ENCODE results near the gene OCSTAMP. TPM values are rescaled to one million over a fixed set of nuclear protein-coding genes. Genes with fewer than 3 reads are reported as not detected.

Gene OCSTAMP
- total and polyA plus RNA-seq, 2 donors (not counting 3 experiments of a cell fraction or from before 2014, with no cell fraction given), result not detected

DNA sequence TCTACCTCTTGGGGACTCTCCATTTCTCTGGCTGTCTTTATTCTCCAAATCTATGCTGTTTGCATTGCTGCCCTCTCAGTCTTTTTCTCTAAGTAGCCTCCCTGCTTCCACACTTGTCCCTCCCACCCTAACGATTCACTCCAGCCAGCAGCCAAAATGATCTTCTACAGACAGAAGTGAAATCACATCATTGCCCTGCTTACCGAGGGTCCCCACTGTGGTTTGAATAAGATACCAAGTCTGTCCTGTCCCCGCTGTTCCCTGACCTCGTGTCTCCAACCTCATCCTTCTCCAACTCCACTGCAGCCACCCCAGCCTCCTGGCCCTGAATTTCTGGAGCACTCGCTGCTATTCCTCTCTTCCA, 11.5 kb upstream of the OCSTAMP start:
- POLR2A ChIA-PET, result no interaction called here
- H3K9me1 ChIP-seq (replicated peaks; ENCODE audit: control insufficient read depth, extremely low read depth, insufficient read depth, low read length), result no peaks in the 10 kb centered on the region
- DNase-seq (ENCODE audit: low read depth, low spot score), result no peak
- intact Hi-C loops (cut with micrococcal nuclease) (loop anchor here (2.0 kb wide), 2 partner anchors 119 to 127 kb away; partner anchors contain the start of gene TP53RK), dilution Hi-C loops (cut with MboI; ENCODE audit: extremely low pct_ligation_motif_present, low sequenced_read_pairs) (no loop called here)
- H3K27ac ChIP-seq (ENCODE audit: insufficient read depth, low read depth, low read length), result no peak overlapping the region
- no peak overlapping the region for H3K4me3 ChIP-seq (replicated peaks in 1 of 3; ENCODE audit: insufficient read depth in 1 of 3, low read depth in 1 of 3, low read length in 3 of 3)
- FAIRE-seq, result no peak
- peaks cover 11% of the 10 kb centered on the region for H3K4me1 ChIP-seq (ENCODE audit: control insufficient read depth, extremely low read depth, insufficient read depth, low read length)
- H3K9ac ChIP-seq (replicated peaks; ENCODE audit: extremely low read depth, insufficient read depth, low read length), result no peak overlapping the region
- BruUV-seq (replicated peaks), result no TSS peak
- peak overlapping the region; percentile 62 for H2AFZ ChIP-seq (ENCODE audit: low read depth, low read length)
- no peaks in the 10 kb centered on the region for H3K79me2 ChIP-seq (ENCODE audit: control insufficient read depth, insufficient read depth, low read length)
- H4K20me1 ChIP-seq (replicated peaks; ENCODE audit: control insufficient read depth, extremely low read depth, insufficient read depth, low read length), result no peaks in the 10 kb centered on the region
- no peaks in the 10 kb centered on the region for H3K36me3 ChIP-seq (ENCODE audit: control insufficient read depth in 2 of 2, extremely low read depth in 1 of 2, insufficient read depth in 2 of 2, low read length in 2 of 2)
- no peaks in the 10 kb centered on the region for H3K9me3 ChIP-seq (replicated peaks; ENCODE audit: control insufficient read depth, insufficient read depth, low read length)
- TF ChIP-seq, protein P1, sequence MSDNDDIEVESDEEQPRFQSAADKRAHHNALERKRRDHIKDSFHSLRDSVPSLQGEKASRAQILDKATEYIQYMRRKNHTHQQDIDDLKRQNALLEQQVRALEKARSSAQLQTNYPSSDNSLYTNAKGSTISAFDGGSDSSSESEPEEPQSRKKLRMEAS (IDR thresholded peaks at IDR 0.05; ENCODE audit: insufficient read depth, insufficient read length), result no peak
- TF ChIP-seq POLR2A (IDR thresholded peaks at IDR 0.05; ENCODE audit: low read depth, low read length), result no peak
- no peak for TF ChIP-seq MYC (IDR thresholded peaks at IDR 0.05; ENCODE audit: low read depth, low read length)
- TF ChIP-seq POLR2AphosphoS5 (IDR thresholded peaks at IDR 0.05; ENCODE audit: insufficient read depth, low read depth, low read length), result no peak
- no peak for TF ChIP-seq EZH2 (IDR thresholded peaks at IDR 0.05; ENCODE audit: borderline replicate concordance, low read depth, low read length, severe bottlenecking)
- TF ChIP-seq GATA2 (IDR thresholded peaks at IDR 0.05; ENCODE audit: insufficient read depth, insufficient read length, low read depth, low read length), result no peak
- TF ChIP-seq FOS (IDR thresholded peaks at IDR 0.05; ENCODE audit: borderline replicate concordance, insufficient read depth, low read length), result no peak
- TF ChIP-seq JUN (IDR thresholded peaks at IDR 0.05; ENCODE audit: borderline replicate concordance, insufficient read depth, insufficient read length, low read depth), result no peak
- TF ChIP-seq, protein P2, sequence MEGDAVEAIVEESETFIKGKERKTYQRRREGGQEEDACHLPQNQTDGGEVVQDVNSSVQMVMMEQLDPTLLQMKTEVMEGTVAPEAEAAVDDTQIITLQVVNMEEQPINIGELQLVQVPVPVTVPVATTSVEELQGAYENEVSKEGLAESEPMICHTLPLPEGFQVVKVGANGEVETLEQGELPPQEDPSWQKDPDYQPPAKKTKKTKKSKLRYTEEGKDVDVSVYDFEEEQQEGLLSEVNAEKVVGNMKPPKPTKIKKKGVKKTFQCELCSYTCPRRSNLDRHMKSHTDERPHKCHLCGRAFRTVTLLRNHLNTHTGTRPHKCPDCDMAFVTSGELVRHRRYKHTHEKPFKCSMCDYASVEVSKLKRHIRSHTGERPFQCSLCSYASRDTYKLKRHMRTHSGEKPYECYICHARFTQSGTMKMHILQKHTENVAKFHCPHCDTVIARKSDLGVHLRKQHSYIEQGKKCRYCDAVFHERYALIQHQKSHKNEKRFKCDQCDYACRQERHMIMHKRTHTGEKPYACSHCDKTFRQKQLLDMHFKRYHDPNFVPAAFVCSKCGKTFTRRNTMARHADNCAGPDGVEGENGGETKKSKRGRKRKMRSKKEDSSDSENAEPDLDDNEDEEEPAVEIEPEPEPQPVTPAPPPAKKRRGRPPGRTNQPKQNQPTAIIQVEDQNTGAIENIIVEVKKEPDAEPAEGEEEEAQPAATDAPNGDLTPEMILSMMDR (IDR thresholded peaks at IDR 0.05; ENCODE audit: extremely low read depth in 1 of 2, insufficient read depth in 1 of 2, low read depth in 1 of 2, low read length in 2 of 2), result no peak
- peak overlapping the region; percentile 19 for H3K4me2 ChIP-seq (ENCODE audit: insufficient read depth, low read length)
- no peaks in the 10 kb centered on the region for H3K27me3 ChIP-seq (ENCODE audit: control insufficient read depth in 2 of 2, insufficient read depth in 2 of 2, low read length in 2 of 2)
- CTCF ChIA-PET, result interaction anchor here (0.9 to 2.4 kb wide), 10 partner anchors 10 to 118 kb away, joined by 3 to 13 read pairs (median 4); partner anchors contain the start of gene OCSTAMP

All from endothelial cell of umbilical vein (primary cell).